Anterior cingulate cortex (tissue), 58 donors: ENCODE measurements around the gene PI4KB.
"Not testable (repeated sequence)": the region's sequence is repeated elsewhere in the genome, so short reads cannot be mapped to it uniquely, and the experiment has no call there.

Source experiments
- DNase-seq, 58 donors: peaks; one replicate each; lab custom pipeline; 2025; lab: John Stamatoyannopoulos, UW

PI4KB gene

DNA sequence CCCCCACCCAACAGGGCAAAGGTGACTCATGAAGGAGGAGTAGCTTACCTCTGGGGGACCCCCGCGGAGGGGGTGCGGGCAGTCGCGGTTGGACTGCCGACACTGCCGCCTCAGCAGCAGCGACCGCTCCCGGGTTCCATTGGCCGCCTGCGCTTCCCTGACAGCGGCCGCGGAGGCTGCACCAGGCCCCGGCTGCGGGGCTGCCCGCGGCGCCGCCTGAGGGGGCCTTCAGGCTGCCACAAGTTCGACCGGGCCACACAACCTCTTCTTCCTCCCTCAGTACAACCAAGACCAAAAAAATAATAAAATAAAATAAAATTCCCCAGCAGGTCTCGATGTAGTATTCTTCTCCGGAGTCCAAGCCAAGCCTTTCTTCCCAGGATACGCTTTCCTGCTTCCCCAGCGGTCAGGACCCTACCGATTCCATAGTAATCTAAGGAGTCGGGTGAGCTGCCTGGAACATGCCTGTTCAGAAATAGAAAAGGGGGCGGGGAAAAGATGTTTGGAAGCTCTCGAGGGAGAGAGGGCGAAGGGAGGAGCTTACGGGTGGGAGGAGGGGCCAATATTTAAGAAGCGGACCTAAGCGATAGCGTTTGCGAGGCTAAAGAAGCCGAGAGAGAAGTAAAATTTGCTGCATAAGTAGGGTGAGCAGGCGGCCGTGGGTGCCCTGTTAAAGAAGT, at the start of gene PI4KB:
TSS of gene PI4KB (minus strand) at position 194 of the 680 bp plus-strand sequence. CDS start 10,935 bp downstream, outside the sequence.
- peak; percentile 49 to 97 (median 86) for DNase-seq

DNA sequence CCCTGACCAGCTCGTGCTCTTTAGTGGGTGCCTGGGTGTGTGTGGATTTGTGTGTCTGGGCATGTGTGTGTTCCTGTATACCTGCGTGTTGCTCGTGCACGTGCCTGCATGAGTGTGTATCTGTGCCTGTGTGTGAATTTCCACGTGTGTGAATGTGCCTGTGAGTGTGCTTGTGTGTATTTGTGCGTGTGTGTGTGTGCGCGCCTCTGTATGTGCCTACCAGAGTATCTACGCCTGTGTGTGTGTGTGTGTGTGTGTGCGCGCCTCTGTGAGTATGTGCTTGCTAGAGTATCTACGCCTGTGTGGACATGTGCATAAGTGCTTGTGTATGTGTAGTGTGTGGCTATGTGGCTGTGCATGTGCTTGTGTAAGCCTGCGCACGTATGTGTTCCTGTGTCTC, 46.0 kb upstream of the PI4KB start:
- DNase-seq, result no peak

DNA sequence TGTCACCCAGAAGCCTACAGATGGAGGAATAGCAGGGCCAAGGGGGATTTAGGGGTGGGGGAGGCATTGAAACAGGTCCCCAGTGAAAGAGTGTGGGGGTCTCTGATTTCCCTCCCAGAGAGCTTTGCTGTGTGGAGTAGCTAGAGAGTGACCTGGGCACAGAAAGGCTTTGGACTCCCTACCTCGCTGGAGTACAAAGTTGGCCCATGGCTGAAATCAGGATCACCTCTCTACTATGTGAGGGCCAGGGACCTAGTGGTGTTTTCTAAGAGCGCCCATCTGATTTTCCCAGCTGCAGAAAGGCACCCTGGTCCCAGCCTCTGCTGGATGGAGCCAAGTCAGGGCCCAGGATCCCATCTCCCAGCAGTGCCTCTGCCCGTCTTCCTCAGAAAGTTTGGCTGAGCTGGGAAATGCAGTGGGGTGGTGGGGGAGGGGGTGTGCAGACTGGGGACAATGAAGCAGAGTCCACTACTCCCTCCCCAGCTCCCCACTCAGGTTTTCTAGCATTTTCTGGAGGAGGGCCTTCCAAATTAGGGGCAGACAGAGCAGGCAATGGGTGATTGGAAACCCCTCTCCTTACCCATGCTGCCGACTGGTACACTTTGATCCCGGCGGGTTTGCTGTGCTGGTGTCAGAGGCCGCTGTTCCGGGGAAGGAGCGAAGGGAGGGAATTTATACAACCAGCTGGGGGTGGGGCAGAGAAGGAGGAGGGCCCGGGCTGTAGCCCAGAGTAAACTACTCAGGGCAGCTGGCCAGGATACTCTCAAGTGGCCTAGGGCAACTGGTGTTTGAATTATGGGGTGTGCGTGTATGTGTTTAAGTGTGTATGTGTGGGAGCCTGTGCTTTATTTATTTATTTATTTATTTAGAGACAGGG, 45.1 kb upstream of the PI4KB start, which contains the start of gene SELENBP1:
TSS of gene SELENBP1 (minus strand) at position 648 of the 877 bp plus-strand sequence. CDS start at position 584, 64 bp downstream.
- DNase-seq, result peak in 54 of 58 donors; percentile 3 to 76 (median 53)

DNA sequence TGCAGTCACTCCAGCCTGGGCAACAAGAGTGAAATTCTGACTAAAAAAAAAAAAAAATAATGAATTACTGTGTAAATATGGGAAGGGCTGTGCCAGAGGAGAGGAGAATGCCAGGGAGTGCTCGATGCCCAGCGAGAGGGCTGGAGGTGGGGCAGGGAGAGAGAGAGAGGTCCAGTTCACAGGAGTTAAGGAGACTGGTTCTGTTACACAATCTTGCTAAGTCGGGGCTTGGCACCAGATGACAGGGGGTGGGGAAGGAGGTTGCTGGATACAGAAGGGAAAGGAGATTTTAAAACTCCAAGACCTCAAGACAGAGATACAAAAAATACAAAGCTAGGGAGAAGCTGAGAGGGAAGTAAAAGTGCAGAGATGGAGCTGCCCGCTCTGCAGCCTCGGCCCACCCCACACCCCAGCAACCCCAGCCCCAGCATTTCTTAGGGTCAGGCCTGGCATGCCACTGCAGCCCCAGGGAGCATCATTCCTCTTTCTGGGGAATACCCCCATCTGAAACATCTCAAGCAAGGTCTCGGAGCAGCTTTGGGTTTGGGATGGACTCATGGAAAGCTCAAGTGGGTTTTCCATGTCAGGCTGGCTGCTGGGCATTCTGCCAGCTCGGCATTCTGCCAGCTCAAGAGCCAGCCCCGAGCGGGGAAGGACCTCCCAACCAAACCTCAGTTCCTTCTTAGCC, 44.3 kb upstream of the PI4KB start:
- peak in 53 of 58 donors; percentile 7 to 76 (median 44) for DNase-seq

DNA sequence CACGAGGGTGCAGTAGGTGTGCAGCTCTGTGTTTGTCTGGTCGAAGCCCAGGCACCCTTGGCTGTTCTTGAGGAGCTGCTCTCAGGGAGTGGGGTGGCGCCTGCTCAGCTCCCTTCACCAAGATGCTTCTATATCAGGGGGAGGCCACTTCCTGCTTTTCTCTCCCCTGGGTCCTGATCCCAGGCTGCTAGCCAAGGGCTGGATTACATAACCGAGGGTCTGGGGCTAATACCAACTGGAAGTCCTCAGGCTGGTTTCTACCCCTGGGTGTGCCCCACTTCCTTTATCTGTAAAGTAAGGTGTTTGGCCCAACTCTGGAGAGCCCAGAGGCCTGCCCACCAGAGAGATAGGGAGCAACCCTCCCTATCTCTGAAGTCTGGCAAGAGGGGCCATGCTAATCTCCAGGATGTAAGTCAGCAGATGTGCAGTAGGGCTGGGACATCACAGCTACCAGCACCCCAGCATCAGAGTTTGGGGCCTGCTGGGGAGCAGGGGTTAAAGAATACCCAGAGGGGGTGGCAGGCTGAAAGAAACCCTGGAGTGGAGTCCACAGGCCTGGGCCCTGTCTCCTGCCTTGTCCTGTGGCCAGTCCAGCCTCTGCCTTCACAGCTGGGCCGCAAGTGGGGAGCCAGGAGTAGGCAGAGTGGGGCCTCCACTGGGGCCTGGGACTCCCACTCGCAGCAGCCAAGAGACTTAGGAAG, 43.1 kb upstream of the PI4KB start:
- peak in 1 of 58 donors; percentile 2 for DNase-seq

DNA sequence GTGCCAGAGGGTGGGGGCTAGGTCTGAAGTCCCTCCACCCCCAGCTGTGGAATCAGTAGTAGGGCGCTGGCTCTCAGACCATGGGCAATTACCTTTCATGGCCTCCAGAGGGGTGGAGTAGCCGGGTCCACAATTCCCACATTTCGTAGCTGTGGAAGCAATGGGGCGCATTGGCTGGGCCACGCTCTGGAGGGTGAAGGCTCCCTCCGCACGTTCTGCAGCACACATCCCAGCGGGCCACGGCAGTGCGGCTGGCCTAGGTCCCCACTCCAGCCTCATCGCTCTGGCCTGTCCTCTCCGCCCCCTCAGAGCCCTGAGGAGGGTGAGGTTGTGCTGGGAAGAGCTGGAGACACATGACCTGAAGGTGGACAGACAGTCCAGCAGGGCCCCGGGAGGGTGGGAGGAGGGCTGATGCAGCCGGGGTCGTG, 42.4 kb upstream of the PI4KB start:
- no peak for DNase-seq

DNA sequence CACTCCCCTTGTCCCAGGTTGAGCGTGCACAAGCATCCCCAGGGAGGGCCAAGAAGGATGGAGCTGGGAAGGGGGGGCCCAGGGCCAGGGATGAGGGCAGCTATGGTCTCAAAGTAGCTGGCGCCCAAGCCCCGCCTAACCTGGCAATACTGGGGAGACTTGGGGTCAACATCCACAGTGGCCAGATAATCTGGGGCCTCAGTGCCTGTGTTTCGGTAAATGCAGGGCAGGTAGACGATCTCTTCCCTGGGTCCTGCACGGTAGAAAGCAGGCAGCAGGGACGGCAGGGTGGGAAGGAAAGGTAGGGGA, 42.0 kb upstream of the PI4KB start:
- DNase-seq, result no peak

DNA sequence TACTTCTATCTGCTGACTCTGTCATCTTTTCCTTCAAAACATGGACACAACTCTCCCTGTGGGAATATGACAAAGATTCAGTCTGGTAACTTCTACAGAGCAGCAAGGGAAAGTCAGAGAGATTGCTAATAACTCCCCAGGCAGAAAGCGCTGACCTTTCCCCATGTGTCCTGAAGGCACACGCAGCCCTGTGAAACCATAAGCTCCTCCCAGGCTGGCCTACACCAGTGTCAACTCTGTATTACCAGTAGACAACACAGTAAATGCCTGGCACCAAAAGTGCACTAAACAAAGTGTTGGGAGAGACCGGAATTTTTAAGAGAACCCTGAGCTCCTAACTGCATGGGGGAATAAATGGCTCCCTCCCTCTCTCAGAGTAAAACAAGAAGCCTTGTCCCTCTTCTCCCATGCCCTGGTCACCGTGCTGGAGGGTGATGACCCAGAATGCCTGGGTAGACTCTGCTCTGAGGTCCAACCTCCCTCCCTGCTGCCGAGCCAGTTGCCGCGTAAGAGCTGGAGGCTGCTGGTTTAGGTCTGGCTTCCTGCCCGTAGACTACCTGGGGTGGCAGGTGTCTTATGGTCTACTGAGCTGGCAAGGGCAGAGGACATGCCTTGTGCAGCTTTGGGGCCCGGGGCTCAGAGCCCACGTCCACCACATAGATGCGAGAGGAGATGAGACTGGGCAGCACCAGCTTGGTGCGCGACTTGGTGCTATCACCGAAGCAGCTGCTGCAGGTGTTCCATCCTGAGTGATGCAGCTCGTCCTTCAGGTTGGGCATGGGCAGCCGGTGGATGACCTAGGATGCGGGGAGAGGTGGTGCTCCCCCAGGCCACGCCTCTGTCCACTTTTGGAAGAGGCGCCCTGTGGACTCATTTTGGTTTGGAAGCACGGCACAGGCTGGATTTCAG, 41.4 kb upstream of the PI4KB start:
- DNase-seq, result no peak

DNA sequence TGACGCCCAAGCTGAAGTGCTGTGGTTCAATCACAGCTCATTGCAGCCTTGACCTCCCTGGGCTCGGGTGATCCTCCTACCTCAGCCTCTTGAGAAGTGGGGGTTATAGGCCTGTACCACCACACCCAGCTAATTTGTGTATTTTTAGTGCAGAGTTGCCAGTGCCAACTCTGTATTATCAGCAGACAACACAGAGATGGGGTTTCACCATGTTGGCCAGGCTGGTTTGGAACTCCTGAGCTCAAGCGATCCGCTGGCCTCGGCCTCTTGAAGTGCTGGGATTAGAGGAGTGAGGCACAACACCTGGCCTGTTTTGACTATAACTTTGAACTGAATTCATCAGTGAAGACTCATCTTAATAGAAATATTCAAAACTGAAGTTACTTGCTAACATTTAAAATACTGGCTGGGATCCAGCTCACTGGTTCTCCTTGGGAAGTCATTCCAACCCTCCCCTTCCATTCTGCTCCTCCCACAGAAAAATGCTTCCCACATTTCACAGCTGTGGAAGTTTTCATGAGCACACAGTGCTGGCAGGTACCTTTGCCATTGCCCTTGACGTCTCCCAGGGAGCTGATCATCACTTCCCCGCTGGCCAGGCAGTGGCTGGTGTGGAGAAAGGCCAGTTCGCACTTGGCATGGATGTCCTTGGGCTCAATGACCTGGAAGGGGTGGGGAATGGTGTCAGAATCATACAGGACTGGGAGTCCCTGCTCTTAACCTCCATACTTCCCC, 40.6 kb upstream of the PI4KB start:
- DNase-seq, result peak in 1 of 58 donors; percentile 13

DNA sequence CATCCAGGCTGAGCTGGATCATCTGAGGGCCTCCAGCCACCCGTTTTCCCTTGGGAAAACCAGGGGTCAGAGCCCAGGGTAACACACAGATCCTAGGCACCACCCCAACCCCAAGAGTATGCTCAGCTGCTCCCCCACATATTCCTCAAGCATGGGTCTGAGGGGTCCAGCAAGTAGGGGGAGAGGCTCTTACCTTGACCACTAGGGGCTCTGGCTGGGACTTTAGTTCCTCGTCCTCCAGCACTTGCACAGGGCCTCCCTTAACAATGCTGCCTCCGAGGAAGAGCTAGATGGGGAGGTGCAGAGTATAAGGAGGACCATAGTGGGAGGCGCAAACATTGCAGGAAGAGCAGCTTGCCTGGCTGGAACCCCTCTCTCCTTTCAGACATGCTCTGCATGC, 37.8 kb upstream of the PI4KB start:
- no peak for DNase-seq

DNA sequence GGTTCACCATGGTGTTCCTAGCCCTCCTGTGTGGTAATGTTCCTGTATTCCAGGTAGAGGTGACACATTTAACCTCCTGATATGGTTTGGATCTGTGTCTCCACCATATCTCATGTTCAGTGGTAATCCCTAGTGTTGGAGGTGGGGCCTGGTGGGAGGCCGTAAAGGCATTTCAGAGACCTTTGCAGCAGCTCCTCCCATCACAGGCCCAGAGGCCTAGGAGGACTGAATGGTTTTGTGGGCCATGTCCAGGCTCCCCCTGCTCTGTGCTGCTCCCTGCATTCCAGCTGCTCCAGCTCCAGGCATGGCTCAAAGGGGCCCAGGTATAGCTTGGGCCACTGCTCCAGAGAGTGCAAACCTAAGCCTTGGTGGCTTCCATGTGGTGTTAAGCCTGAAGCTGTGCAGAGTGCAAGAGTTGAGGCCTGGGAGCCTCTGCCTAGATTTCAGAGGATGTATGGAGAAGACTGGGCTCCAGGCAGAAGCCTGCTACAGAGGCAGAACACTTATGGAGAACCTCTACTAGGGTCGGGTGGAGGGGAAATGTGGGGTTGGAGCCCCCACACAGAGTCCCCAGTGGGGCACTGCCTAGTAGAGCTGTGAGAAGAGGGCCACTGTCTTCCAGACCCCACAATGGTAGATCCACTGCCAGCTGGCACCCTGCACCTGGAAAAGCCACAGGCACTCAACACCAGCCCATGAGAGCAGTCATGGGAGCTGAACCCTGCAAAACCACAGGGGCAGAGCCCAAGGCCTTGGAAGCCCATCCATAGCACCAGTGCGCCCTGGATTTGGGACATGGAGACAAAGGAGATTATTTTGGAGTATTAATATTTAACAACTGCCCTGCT, 35.3 kb upstream of the PI4KB start:
- no peak for DNase-seq

DNA sequence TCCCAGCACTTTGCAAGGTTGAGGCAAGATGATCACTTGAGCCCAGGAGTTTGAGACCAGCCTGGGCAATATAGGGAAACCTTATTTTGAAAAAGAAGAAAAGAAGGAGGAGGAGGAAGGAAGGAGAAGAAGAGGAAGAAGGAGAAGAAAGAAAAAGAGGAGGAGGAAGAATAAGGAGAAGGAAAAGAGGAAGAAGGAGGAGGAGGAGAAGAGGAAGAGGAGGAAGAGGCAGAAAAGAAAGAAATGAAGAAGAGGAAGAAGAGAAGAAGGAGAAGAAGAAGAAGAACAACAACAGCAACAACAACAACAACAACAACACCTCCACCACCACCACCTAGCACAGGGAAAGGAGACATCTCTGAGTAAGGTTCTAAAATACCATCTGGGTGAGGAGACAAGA, 34.7 kb upstream of the PI4KB start:
- DNase-seq, result no peak

DNA sequence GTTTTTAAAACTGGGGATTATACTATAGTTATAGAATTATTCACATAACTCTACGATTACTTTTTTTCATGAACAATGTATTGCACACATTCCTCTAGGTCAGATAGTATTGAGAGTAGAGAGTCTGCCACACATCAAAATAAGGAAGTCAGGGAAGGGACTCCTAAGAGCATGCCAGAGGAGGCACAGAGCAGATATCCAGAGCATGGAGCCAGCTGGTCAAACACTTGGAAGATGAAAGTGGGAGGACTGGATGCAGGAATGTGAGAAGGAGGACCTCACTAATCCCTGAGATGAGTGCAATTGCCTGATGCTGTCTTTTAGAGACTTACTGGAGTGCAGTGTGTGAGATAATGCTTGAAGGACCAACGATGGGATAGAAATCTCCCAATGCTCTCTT, 29.5 kb upstream of the PI4KB start:
- DNase-seq, result no peak

DNA sequence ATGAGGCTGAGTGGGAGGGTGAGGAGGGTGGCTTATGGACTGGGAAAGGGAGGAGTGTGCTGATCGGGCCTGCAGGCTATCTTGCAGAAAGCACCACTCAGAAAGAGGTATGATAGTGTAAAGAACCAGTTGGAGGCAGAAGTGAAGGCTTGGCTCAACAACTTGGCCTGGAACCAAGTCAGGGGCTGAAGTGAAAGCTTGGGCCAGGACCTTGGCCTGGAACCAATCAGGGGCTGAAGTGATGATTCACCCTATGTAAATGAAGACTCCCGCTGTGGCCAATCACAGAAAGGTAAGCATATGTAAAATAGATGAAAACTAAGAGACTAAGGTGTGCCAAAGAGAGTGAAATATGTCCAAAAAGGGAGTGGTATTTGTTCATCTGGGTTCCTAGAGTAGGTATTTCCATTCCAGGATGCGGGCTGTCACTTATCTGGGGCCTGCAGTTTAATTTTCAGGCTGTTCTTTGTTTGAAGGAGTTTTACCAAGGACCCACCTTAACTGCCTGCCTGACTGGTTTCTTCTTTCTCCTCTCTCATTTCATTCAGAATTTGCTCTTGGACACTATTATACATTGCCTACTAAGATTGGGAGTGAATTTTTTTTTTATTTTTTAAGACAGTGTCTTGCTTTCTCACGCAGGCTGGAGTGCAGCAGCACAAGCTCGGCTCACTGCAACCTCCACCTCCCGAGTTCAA, 25.0 kb upstream of the PI4KB start:
- DNase-seq, result peak in 1 of 58 donors; percentile 13

DNA sequence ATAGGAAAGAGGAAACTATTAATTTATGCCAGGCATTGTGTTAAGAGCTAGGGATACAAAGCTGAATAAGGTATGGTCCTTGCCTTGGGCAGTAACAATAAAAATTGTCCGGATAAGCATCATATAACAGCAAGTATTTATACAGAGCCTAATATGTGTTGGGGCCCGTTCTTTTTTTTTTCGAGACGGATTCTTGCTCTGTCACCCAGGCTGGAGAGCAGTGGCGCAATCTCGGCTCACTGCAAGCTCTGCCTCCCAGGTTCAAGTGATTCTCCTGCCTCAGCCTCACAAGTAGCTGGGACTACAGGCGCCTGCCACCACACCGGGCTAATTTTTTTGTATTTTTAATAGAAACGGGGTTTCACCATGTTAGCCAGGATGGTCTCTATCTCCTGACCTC, 23.1 kb upstream of the PI4KB start:
- not testable (repeated sequence) for DNase-seq

DNA sequence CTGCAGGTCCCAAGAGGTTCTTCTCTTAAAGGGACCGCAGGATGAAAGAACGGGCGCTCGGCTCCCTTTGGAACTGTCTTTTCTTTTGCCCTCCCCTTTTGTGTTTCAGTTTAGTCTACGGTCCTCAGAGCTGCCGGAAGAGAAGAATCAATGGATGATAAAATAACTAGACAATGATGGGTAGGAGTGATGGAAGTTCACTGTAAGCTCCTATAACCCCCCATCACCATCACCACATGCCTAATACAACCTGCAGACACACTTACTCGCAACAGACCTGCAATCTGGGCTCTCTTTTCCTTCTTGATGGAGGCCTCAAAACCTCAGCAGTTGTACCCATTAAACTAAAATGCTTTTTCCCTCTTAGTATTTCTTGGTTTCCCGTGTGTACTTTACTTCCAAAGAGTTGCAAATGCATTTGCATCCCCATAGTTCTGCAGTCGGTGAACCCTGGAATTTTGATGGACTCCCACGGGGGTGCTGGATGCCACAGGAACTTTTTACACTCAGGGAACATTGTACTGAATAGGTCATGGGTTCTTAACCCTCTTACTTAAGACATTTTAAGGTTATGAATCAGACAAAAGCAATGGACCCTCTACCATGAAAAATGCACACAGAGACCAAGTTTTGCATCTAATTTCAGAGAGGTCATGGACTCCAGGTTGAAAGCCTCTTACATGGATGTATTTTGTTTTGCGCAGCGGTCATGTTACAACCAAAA, 20.5 kb upstream of the PI4KB start:
- DNase-seq, result no peak
